ENCODE data around the gene CH25H. TPM values are rescaled to one million over a fixed set of nuclear protein-coding genes. Genes with fewer than 3 reads are reported as not detected.
"Not testable (repeated sequence)": the region's sequence is repeated elsewhere in the genome, so short reads cannot be mapped to it uniquely, and the experiment has no call there.

The CH25H gene, protein sequence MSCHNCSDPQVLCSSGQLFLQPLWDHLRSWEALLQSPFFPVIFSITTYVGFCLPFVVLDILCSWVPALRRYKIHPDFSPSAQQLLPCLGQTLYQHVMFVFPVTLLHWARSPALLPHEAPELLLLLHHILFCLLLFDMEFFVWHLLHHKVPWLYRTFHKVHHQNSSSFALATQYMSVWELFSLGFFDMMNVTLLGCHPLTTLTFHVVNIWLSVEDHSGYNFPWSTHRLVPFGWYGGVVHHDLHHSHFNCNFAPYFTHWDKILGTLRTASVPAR
- 3.1 and 3.8 TPM in 2 replicates for total RNA-seq

DNA sequence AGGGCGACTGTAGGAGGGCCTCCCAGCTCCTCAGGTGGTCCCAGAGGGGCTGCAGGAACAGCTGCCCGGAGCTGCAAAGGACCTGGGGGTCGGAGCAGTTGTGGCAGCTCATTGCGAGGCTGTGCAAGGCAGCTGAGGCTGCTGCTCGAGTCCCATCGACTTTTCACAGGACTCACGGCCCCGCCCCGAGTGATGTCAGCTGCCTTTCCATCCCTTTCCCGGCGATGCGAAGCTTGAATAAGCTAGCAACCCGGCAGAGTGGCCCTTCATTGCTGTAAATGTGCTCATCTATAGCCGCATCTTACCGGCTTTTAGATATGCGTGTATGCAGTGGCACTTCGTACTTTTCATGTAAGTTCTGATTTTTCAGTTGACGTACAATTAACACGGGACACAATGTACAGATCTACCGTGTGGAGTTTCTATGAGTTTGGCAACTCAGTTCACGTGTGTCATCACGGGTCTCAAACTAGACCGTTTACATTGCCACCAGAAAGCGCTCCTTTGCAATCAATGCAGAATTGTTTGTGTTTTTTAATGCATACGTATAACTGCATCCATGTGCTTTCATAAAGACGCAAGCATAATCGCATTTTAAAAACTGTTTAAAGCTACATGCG, at the start of gene CH25H:
CH25H (minus strand) TSS at position 137 of the 620 bp plus-strand sequence; CDS start at position 112, 25 bp downstream.
- DNase-seq: peak; percentile 78

DNA sequence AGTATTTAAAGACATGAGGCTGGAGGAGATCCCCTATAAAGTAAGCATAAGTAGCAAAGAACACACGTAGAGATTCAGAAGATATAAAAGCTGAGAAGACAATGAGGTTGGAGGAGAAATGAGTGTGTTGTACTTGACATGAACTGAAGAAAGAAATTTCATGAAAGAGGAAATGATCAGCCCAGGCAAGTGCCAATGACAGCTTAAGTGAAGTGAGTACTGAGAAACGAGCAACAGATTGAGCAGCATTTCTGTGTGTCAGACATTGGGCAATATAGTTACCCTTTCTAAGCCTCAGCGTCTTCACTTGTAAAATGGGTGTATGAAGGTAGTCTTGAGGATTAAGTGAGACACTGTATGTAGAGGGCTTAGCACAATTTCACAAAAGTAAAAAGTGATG, 49.2 kb upstream of the CH25H start:
- no peak for DNase-seq

DNA sequence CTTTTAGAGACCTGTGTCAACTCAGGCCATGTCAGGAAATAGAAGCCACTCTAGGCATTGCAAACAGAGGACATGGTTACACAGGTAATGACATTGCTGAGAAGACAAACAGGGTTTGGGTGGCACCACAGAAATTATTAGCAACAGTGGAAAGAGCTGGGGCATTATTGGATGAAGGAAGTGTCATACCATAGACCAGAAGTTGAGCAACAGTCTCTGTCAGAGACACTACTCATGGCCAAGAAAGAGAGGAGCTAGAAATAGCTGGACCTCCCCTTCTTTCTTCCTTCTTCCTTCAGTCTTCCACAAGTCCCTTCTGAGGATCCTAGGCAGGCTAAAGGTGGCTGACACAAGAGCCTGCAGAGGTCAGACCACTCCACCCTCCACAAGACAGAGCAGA, 48.7 kb upstream of the CH25H start:
- DNase-seq: no peak

DNA sequence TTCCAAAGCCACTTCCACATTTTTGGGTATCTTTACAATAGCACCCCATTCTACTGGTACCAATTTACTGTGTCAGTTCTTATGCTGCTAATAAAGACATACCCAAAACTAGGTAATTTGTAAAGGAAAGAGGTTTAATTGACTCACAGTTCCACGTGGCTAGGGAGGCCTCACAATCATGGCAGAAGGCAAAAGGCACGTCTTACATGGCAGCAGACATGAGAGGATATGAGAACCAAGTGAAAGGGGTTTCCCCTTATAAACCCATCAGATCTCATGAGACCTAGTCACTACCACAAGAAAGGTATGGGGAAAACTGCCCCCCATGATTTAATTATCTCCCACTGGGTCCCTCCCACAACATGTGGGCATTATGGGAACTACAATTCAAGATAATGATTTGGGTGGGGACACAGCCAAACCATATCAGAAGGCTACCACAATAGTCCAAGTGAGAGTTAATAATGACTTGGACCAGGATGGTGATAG, 48.0 kb upstream of the CH25H start:
- DNase-seq: not testable (repeated sequence)

DNA sequence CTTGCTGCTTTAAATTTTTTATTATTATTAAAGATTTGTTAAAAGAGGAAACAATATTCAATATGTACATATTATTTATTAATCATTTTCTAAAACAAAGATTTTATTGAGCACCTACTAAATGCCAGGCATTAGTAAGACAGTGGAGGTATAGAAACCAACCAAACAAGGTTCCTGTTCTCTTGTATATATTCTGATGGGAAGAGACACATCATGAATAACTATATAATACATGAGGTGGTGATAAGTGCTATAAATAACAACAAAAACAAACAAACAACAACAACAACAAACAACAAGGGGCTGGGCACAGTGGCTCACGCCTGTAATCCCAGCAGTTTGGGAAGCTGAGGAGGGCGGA, 45.1 kb upstream of the CH25H start:
- no peak for DNase-seq

DNA sequence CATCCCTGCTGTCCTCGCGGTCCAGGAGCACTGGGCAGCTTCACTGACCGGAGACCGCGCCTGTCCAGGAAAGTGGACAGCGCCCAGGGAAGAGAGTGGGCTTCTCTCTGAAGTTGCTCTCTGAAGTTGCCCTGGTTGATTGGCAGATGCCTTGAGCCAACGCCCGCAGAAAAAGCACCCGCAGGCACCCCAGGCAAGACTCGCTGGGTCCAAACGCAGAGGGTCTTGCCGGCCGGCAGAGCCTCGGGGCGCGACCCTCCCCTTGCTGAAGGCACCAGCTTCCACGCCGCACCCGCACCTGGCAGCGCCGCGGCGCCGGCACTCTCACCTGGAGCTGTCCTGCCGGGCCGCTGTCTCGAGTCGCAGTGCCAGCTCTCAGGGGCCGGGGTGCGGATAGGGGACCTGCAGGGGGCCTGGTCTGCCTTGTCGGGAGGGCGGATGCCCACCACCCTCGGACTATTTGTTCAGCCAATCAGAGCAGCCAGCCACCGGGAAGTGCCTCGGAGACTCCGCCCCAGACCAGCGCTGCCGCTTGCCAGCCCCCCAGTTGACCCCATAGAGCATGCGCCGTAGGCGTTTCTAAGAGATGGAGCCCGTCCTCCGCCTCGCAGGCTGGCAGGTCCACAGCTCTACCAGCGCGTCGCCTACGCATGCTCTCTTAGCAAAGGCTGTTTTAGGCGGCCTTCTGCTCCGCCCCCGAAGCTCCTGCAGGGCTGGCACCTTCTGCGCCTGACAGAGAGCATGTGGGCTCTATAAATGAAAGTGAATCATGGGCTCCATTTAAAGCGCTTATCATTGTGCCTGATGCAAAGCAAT, 44.5 kb upstream of the CH25H start, which contains the start of gene LIPA:
LIPA (minus strand) TSS at position 367 of the 816 bp plus-strand sequence. CDS start 4,127 bp downstream, outside the sequence.
- peak; percentile 96 for DNase-seq

DNA sequence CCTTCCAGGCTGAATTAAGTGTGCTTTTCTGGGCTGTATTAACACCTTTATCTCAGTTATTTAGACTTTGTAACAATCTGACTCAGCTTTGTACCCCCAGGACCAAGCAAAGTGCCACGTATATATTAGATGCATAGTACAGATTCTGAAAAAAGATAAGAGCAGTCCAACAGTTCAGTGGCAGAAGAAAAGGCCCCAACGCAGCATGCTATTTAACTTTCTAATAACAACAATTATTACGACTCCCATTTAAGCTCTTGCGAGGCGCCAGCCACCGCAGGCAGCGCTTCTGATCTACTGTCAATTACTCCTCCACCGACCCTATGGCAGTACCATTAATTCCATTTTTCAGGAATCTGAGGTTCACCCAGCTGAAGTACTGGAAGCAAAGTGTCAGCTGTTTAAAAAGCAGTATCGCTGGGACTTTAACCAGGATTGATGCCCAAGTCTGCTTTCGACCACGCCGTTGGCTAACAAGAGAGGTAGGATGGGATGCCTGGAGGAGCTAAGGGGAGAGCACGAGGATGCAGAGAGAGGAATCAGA, 43.8 kb upstream of the CH25H start:
- no peak for DNase-seq

DNA sequence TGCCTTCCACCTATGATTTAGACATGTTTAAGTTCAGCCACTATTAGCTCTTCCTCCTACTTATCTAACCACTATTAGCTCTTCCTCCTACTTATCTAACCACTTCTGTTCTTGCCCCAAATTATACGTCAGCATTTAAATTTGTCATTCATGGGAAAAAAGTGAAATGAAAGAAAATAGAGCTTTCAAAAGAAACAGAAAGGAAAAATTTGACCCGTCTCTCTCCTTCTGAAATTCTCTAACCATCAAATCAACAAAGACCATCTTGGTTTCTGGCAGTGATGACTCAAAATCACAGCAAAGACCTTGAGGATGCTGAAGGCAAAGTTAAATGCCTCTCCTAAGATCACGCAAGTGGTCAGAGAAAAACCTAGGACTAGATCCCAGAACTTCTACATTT, 41.9 kb upstream of the CH25H start:
- no peak for DNase-seq

DNA sequence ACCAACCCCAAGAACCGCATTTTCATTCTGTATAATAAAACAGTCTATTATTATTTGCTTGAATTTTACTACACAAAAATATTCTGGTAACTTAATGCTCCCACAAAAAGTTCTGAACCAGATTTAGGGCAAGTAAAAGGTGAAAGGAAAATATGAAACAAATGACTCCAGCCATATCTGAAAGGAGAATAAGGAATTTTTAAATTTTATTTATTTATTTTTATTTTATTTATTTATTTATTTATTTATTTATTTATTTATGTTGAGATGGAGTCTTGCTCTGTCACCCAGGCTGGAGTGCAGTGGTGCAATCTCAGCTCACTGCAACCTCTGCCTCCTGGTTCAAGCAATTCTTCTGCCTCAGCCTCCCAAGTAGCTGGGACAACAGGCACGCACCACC, 40.5 kb upstream of the CH25H start:
- not testable (repeated sequence) for DNase-seq

DNA sequence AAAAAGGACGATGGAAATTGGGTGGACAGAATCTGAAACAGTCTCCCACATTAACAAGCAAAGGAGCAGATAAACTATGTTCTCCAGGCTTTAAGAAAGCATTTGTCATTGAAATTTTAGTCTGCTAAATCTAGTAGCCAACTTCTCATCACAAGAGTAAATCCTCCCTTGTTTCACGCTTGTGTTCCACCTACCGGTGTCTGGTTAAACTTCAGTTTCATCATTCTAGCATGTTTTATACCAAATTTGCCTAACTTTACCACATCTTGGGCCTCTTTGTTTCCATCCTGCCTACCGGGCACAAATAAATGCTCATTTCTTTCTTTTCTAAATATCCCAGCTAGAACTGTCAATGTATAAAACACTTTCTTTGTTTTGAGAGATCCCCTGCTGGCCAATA, 38.7 kb upstream of the CH25H start:
- no peak for DNase-seq

DNA sequence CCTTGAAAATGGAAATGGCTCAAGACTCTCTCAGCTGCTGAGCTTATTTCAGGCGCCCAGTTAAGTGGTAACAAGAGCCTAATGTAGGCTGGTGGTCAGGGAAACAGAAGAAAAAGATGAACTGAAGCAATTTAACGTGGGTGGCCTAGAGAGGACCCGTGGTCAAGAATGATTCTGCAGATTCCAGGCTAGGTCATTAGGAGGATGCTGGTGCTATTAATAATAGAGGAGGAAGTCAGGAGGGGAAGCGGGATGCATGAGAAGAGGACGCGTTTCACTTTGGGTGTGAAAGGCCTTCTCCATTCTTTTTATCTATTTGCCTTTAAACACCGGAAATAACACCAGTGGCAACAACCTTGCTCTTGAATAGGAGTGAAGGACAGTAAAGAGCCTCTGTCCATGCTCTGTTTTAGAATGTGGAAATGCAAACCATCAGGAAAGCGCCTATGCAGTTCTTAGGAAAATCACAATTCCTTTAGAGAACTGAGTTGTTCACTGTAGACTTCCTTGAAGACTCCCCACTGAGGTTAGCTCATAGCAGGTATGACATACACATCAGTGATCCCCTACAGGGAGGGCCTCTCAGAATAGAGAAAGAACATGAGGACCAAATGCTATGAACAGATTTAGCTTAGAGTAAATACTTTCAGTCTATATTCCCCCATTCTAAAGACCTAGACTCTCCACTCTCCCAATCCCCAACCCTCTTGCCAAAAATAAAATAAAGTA, 35.9 kb upstream of the CH25H start:
- DNase-seq: no peak

DNA sequence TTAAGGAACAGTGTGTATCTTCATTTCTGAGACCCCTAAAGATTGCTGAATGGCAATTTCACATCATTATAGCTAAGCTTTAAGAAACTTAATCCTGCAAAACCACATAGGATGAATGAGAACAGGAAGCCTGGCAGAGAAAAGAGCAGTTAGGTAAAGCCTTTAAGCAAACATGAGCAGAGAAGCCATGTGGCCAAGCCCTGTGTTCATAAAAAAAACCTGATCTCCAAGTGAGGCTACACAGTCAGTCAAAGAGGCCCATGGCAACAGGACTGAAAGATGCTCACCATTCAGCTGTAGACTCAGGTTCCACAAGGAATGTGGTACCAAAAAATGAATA, 35.2 kb upstream of the CH25H start:
- no peak for DNase-seq

DNA sequence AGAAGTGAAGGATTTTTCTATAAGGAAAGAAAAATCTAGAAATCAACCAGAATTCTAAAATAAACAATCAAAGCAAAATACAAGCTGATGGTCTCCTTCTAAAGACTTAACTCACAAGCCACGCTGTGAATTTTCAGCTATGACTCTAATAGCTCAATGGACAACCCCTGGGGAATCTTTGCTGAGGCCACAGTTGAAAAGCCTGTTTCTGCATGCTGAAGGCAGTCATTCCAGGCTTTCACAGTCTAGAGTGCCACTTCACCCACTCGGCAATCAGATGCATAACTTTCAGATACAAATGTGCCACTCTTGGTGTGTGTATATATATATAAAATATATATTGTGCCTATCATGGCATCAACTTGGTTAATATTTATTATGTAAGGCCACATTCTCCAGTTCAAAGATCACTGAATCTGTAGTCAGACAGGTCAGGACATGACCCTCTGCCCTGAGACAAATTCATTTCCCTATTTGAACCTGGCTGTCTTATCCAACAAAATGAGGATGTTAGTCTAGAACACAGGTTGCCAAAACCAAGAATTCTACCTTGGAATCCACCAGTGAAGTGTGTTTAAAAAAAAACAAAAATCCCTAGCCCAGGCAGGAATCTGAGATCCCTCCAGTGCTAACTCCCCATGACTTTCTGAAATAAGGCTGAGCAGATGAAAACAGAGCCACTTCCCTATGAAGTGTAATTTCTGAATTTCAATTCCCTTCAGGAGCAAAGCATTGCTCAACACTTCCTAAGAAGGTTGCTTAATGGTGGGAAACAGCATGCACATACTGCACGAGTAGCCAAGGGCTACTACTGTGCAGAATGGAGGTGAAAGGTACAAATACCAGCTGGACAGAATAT, 34.6 kb upstream of the CH25H start:
- DNase-seq: no peak

DNA sequence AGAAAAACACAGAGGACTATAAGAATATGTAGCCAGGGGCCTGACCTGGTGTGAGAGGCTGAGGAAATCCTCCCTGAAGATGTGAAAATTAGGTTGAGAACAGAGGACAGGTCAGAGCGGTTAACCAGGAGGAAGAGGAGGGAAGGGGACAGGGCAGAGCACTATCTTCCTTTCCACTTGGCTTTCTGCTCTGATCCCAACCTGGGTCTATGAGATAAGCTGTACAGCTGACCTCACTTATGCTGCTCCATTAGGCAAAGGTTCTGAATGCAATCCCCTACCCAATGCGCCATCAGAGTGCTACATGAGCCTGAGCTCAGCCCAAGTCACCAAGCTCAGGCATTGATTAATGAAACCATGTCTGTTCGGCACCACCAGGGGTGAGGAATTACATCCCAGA, 33.9 kb upstream of the CH25H start:
- DNase-seq: no peak

DNA sequence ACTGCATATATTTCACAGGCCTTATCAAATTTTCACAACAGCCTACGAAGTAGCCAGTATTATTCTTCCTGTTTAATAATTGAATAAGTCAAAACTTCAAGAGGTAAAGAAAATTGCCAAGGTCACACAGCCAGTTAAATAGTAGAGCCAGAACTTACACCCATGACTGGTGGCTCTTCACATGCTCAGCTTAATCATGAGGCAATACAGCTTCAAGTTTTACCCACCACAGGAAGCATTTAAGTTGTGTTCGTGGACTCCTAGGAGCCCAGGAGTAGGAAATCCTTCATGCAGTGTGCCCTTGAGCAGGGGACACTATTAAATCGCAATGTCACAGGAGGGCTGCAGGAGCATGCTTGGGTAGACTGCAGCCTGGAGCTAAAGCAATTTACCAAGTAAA, 33.4 kb upstream of the CH25H start:
- DNase-seq: no peak

DNA sequence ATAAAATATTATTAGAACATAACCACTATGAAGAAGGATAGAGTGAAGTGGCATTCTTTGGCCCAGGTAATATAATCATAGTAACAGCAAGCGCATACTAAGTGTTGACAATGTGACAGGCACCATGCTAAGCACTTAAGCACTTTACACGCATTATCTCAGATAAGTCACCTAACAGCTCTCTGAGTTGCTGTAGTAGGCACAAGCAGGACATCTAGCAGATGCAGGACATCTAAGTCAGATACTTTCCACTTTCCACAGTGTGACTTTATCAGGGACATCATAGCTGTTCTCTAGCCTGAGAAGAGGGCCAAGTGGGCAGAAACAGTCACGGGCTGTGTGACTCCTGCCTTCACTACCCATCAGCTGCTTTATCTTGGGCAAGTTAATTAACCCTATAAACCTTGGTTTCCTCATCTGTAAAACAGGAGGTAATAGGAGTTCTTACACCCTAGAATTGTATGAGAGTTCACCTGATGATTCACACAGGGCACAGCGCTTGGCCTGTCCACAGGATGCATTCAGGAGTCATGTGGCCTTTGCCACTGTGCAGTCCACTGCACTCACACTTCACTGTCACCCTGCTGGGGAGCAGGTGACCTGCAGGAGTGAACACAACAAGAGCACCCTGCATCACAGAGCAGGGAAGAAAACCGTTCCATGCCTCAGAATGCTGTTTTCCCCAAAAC, 32.0 kb upstream of the CH25H start:
- DNase-seq: no peak

DNA sequence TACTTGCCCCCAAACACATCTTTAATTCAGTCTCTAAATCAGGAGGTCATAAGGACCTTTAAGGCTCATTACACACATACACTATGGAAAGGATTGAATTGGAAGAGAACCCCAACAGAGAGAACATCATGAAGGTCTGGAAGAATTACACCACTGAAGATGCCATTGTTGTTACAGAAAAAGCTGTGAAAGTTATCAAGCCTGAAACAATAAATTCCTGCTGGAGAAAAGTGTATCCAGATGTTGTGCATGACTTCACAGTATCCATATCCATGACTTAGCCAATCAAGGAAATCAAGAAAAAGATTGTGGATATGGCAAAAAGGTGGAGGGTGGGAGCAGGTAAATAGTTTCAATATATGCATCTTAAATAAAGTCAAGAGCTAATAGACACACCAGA, 30.7 kb upstream of the CH25H start:
- no peak for DNase-seq

DNA sequence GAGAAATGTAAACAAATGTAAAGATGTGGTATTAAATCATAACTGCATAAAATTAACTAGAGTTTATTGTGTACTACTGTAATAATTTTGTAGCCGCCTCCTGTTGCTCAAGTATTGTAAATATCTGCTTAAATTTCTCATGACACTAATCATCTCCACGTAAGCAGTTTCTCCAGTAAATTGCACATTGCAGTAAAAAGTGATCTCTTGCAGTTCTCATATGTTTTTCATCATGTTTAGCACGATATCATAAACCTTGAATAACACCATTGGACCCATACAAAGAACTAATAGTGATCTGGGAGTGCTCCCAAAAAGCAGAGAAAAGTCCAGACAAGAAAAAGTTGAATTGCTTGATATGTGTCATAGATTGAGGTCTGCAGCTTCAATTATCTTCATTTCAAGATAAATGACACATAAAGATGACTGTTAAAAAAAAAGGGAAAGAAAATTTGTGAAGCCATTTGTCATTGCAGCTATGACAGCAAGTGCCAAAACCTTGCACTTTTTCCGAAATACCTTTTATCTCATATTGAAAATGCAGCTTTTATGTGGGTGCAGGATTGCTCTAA, 29.2 kb upstream of the CH25H start:
- no peak for DNase-seq

DNA sequence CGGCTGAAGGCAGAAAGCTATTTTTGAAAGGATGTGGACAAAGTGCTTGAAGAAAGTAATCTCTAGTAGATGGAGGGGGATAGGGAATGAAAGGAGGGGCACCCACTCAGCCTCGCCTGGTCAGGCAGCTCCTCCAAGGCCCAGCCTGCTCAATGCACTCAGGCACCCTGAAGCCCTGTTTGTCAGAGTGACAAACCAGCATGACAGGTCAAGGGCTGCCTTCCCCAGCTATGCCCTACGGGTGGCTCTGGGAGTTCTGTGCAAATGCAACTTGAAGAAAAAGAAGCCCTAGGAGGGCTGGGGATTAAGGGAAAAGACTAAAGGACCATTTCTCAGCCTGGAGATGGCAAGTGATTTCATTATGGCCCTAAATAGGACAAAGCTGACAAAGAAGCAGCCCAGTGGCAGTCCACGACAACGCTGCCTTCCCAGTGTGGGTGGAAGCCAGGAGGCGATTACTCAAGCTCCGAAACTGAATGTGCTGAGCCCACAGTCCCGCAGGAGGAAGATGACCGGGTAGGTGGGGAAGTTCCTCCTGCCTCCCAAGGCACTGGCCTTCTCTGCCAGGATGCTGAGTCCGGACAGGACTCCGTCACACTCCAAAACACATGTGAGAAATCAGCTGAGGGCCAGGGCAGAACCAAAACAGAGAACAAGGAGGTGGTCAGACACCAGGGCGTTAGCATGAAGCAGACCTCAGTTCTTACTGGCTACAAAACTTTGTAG, 28.1 kb upstream of the CH25H start:
- DNase-seq: no peak

DNA sequence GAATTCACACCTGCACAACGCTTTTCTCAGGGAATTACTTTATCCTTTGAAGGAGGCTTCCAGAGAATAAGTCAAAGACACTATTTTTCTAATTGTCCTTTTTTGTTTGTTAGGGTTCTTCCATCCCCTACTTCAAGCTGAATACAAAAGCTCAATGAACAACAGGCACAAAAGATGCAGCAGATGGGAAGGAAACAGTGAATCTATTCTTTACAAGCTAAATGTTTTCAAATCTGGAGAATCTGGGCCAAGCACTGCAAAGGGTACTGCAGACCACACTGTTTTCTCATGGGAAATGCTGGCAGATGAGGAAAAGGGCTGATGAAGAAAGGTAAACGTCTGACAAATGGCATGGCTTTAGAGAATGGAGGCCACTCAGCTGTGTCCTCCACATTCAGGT, 25.9 kb upstream of the CH25H start:
- no peak for DNase-seq
